Nephron progenitor cell (in vitro differentiated cells): ENCODE measurements around the gene RAP1GDS1.
A peak's percentile ranks its signal among the peaks of the same experiment; 100 is the strongest.

Experiments used
- DNase-seq: peaks from one replicate; pipeline ENCODE4 v3.0.0; 2021
- H3K27ac Mint-ChIP-seq: 2 replicates; pipeline ENCODE4 v1.8.0; 2021; ENCODE audit warnings: mild to moderate bottlenecking, moderate library complexity, mixed read lengths
- H3K27me3 Mint-ChIP-seq: 2 replicates; pipeline ENCODE4 v1.8.0; 2021; ENCODE audit warnings: mild to moderate bottlenecking, low read depth, mixed read lengths; ENCODE audit not compliant: poor library complexity
- H3K36me3 Mint-ChIP-seq: 2 replicates; pipeline ENCODE4 v1.8.0; 2021; ENCODE audit warnings: low read depth, mixed read lengths
- H3K4me1 Mint-ChIP-seq: 2 replicates; pipeline ENCODE4 v1.8.0; 2021; ENCODE audit warnings: mixed read lengths
- H3K4me3 Mint-ChIP-seq: 2 replicates; pipeline ENCODE4 v1.8.0; 2021; ENCODE audit warnings: mild to moderate bottlenecking, moderate library complexity, mixed read lengths
- H3K9me3 Mint-ChIP-seq: 2 replicates; pipeline ENCODE4 v1.8.0; 2021; ENCODE audit warnings: mild to moderate bottlenecking, moderate library complexity, mixed read lengths
- TF ChIP-seq, protein P1 (sequence below): fragments of 200-600 bp; sonication (generic); IDR thresholded peaks from 2 replicates; pipeline ENCODE4 v1.5.0; 2021; ENCODE audit warnings: antibody characterized with exemption

RAP1GDS1 gene

DNA sequence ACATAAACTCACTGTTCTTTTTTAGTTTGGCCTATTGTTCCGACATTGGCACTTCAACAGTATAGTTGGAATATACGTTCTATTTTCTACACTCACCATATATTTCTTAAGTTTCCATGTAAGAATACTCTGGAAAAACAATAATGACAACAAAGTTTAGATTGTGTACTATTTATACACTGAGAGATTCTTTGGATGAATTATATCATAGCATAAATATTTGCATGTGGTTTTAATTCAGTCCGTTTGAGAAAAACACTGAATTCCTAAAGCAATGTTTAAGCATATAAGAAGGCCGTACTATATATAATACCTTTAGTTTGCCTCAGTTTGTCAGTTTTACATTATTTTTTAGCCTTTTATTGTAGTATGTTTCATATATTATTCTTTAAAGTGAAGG, 82.4 kb downstream of the RAP1GDS1 start:
- Mint-ChIP-seq H3K4me1 (no peaks in the 10 kb centered on the region), H3K27me3 (no peaks in the 10 kb centered on the region), H3K4me3 (no peak overlapping the region), H3K9me3 (peaks cover 7% of the 10 kb centered on the region), H3K27ac (no peak overlapping the region), H3K36me3 (peaks cover 18% of the 10 kb centered on the region)
- DNase-seq: no peak
- TF ChIP-seq, protein P1, sequence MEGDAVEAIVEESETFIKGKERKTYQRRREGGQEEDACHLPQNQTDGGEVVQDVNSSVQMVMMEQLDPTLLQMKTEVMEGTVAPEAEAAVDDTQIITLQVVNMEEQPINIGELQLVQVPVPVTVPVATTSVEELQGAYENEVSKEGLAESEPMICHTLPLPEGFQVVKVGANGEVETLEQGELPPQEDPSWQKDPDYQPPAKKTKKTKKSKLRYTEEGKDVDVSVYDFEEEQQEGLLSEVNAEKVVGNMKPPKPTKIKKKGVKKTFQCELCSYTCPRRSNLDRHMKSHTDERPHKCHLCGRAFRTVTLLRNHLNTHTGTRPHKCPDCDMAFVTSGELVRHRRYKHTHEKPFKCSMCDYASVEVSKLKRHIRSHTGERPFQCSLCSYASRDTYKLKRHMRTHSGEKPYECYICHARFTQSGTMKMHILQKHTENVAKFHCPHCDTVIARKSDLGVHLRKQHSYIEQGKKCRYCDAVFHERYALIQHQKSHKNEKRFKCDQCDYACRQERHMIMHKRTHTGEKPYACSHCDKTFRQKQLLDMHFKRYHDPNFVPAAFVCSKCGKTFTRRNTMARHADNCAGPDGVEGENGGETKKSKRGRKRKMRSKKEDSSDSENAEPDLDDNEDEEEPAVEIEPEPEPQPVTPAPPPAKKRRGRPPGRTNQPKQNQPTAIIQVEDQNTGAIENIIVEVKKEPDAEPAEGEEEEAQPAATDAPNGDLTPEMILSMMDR: no peak

DNA sequence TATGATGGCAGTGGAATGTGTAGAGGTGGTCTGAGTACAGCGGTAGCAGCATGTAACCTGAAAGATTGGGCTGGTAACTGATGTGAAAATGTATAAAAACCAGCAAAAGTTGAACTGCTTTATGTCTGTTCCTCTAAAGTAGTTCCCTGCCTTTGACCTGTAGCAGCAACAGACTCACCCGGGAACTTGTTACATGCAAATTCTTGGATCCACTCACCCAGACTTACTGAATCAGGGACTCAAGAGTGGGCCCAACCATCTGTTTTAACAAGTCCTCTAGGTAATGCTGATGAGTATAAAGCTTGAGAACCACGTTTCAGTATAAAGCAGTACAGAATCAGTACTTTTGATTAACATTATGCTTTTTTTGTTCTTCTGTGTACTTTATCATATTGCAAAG, 84.7 kb downstream of the RAP1GDS1 start:
- TF ChIP-seq, protein P1: no peak
- no peak overlapping the region for H3K4me3 Mint-ChIP-seq
- H3K36me3 Mint-ChIP-seq: peaks cover 28% of the 10 kb centered on the region
- H3K9me3 Mint-ChIP-seq: peaks cover 18% of the 10 kb centered on the region
- peak overlapping the region; percentile 90 for H3K27ac Mint-ChIP-seq
- no peak for DNase-seq
- no peaks in the 10 kb centered on the region for H3K27me3 Mint-ChIP-seq
- H3K4me1 Mint-ChIP-seq: no peaks in the 10 kb centered on the region

DNA sequence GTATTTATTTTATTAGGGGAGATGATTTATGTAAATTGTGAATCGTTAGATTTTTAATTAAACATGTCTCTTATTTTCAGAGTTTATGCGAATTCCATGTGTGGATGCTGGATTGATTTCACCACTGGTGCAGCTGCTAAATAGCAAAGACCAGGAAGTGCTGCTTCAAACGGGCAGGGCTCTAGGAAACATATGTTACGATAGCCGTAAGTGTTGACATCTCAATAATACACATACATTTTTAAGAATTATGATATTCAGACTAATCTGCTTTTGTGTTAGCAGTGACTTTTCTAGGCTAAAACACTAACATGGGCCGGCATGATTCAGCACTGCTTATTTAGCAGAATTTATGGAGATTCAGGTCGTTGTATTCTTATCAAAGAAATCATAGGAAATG, 91.2 kb downstream of the RAP1GDS1 start:
- H3K4me1 Mint-ChIP-seq: no peaks in the 10 kb centered on the region
- DNase-seq: no peak
- H3K27ac Mint-ChIP-seq: no peak overlapping the region
- peaks cover 26% of the 10 kb centered on the region for H3K36me3 Mint-ChIP-seq
- TF ChIP-seq, protein P1: no peak
- H3K4me3 Mint-ChIP-seq: no peak overlapping the region
- H3K9me3 Mint-ChIP-seq: peaks cover 18% of the 10 kb centered on the region
- H3K27me3 Mint-ChIP-seq: no peaks in the 10 kb centered on the region

DNA sequence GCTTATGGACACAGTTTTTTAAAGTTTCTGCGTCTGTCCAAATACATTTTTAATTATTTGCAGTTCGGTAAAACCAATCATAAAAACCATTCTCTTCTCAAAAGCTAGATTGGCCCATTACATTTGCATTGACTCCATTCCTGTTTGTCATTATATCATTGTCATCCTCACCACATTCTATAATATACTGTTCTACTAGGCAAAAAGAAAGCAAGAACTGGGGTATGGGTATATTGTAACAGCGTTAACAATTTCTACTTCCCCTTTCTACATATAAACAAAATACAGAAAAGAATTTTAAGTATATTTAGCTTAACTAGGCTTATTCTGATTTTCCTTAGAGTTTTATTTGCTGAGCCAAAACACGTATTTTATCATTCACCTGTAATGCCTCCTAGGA, 91.8 kb downstream of the RAP1GDS1 start:
- Mint-ChIP-seq H3K4me1 (no peaks in the 10 kb centered on the region), H3K4me3 (no peak overlapping the region), H3K9me3 (peaks cover 17% of the 10 kb centered on the region), H3K36me3 (peaks cover 21% of the 10 kb centered on the region), H3K27ac (no peak overlapping the region), H3K27me3 (no peaks in the 10 kb centered on the region)
- DNase-seq: no peak
- TF ChIP-seq, protein P1: no peak

DNA sequence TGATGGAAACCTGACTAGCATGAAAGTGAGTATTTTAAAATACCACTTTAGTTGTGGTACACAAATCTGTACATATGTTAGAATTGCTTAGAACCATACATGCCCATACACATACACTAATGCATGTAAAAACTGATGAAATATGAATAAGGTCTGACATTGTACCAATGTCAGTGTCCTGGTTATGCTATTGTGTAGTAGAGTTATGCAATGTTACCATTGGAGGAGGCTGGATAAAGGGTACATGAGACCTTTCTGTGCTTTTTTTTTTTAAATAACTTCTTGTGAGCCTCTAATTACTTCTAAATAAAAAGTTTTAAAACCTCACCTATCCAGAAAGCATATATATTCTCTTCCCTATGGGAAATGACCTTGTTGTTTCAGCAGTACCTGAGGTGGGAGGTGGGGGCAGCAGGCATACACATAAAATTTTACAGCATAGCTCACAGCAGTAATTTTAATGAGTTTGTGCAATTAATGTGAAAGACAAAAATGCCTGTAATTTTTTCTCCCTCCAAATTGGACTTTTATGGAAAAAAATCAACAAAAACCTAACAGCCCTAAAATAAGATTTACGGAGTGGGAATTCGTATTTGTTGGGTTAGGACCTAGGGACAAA, 97.6 kb downstream of the RAP1GDS1 start:
- peaks cover 14% of the 10 kb centered on the region for H3K36me3 Mint-ChIP-seq
- TF ChIP-seq, protein P1: no peak
- DNase-seq: no peak
- H3K4me1 Mint-ChIP-seq: no peaks in the 10 kb centered on the region
- no peak overlapping the region for H3K27ac Mint-ChIP-seq
- no peak overlapping the region for H3K4me3 Mint-ChIP-seq
- H3K27me3 Mint-ChIP-seq: no peaks in the 10 kb centered on the region
- H3K9me3 Mint-ChIP-seq: no peaks in the 10 kb centered on the region

DNA sequence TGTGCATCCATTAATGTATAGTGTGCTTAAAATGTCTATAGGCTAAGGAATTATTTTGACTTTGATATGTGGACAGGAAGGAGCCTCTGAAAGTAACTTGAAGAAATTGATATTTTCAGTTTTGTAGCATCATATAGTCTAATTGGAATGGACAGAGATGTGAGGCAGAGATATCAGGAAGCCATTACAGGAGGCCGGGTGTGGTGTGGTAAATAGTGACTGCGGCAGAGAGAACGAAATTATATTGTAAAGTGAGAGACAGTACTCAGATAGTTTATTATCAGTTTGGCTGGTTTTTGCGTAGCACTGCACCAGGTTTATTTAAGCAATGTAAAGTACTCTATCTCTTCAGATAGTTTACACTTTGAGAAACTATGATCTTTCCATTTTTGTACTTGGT, 98.5 kb downstream of the RAP1GDS1 start:
- Mint-ChIP-seq H3K36me3 (peaks cover 20% of the 10 kb centered on the region), H3K4me3 (no peak overlapping the region), H3K9me3 (no peaks in the 10 kb centered on the region), H3K27ac (no peak overlapping the region), H3K4me1 (no peaks in the 10 kb centered on the region), H3K27me3 (no peaks in the 10 kb centered on the region)
- TF ChIP-seq, protein P1: no peak
- no peak for DNase-seq
